ENCODE measurements around the gene CHRNA9.

DNA sequence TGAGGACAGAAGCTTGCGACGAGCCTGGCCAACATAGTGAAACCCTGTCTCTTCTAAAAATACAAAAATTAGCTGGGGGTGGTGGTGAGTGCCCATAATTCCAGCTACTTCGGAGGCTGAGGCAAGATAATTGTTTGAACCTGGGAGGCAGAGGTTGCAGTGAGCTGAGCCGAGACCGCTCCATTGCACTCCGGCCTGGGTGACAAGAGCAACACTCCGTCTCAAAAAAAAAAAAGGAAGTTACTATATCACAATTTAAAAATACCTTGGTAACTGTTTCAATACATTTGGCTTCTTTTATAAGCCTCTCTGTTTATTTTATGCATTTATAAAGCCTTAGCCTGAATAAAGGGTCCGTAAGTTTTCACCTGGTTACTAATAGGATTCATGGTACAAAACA lies 46.6 kb upstream of the CHRNA9 start:
- TF ChIP-seq, protein P1, sequence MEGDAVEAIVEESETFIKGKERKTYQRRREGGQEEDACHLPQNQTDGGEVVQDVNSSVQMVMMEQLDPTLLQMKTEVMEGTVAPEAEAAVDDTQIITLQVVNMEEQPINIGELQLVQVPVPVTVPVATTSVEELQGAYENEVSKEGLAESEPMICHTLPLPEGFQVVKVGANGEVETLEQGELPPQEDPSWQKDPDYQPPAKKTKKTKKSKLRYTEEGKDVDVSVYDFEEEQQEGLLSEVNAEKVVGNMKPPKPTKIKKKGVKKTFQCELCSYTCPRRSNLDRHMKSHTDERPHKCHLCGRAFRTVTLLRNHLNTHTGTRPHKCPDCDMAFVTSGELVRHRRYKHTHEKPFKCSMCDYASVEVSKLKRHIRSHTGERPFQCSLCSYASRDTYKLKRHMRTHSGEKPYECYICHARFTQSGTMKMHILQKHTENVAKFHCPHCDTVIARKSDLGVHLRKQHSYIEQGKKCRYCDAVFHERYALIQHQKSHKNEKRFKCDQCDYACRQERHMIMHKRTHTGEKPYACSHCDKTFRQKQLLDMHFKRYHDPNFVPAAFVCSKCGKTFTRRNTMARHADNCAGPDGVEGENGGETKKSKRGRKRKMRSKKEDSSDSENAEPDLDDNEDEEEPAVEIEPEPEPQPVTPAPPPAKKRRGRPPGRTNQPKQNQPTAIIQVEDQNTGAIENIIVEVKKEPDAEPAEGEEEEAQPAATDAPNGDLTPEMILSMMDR (conservative IDR thresholded peaks at IDR 0.05; ENCODE audit: low read depth in 2 of 2): no peak
- TF ChIP-seq EZH2phosphoT487 (IDR thresholded peaks at IDR 0.05; ENCODE audit: unreplicated experiment): no peak
- TF ChIP-seq POLR2AphosphoS5 (IDR thresholded peaks at IDR 0.05; ENCODE audit: low read depth): no peak
